Stimulated activated CD8-positive, alpha-beta memory T cell treated with anti-CD3 and anti-CD28 coated beads, Interleukin-4, amount 100 ng/mL, for 24 hours (primary cell): Measurements from ENCODE around the gene DCDC2.
"Not testable (repeated sequence)": the region's sequence is repeated elsewhere in the genome, so short reads cannot be mapped to it uniquely, and the experiment has no call there.

Experiments used
- DNase-seq: peaks from one replicate; pipeline ENCODE4 v3.0.0-alpha.2; 2020; ENCODE audit warnings: low read depth

DCDC2 gene

DNA sequence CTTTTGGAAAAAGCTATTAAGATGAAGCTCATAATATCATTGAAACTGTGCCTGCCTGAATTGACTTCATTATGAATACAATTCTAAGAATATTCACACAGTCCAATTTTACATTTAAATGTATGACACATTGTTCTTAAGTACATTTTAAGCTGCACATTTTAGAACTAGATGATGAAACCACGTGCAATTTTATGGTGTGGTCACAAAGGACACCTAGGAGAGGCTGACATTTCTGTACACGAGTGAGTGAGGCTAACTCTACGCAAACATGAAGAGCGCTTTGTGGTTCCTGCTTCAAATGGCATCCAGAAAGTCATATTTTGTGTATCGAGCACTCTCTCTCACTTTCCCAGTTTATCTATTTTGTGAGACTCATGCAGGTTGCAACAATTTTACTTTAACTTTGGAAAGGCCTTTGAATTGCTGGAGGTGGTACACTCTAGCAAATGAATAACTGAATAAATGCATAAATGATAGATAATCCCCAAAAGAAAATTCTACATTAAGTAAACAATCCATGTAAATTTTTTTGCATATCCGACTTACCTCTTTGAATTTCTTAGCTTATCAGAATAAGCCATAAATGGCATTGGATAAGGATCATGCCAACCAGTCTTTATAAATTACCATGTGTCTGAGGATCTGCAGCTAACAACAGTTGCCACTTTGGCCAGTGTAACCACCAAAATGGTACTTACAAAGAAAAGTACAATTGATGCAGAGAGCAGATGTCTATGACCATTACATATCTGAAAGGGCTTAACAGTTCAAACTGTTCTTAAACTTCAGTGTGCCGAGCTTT is 134.5 kb downstream of the DCDC2 start:
- DNase-seq: no peak

DNA sequence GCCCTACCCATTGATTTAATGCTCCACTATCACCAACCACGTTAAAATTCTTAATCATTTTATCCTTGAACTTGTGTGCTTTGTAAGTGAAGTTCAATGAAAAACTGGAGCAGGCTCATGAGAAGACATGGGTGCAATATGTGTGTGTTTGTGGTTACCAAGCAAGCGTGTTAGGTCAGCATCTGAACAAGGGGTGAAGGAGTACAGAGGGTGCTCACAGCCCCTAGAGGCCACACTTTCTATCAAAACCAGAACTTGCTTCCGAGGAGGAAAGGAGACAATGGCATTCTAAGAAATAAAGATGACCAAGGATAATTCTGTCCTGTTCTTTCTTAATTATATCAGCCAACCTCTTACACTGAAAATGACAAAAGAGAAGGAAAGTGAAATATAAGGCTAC is 138.2 kb downstream of the DCDC2 start:
- DNase-seq: no peak

GRCh38 chr6:24214984-24215383 is 142.9 kb downstream of the DCDC2 start:
- no peak for DNase-seq

DNA sequence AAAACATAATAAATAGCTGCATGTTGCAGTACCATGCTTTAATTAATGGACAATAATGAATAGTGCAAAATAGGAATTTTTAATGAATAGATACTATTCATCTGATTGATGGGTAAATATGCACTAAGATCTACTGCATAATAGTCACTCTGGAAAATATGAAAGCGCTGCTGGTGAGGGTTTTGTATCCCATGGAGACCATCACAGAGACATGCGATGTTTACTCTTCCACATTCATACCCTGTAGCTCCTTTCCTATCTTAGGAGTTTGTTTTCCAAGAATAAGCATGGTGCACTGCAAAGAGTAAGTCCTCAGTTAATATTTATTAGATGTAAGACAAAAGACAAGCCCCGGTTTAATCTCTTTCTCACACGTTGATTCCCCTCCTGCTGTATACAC is 150.4 kb downstream of the DCDC2 start:
- no peak for DNase-seq

- DNase-seq: no peak
Measured at GRCh38 chr6:24205020-24205492, 152.8 kb downstream of the DCDC2 start.

- not testable (repeated sequence) for DNase-seq
Measured at GRCh38 chr6:24204113-24204512, 153.7 kb downstream of the DCDC2 start.

DNA sequence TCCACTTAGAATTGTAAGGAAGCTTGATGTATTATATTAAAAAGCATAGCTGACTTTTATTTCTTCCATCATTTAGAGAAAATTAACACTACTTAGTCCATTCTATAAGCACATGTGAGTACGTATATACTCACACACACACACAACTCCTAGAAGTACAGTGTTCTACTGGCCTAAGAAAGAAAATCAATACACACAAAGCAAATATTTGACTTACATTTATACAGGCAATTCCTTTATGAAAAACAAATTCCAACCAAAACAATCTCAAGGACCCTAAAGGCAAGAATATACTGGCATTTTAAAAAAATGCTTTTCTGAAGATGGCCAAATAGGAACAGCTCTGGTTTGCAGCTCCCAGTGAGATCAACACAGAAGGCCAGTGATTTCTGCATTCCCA is 160.0 kb downstream of the DCDC2 start:
- no peak for DNase-seq

DNA sequence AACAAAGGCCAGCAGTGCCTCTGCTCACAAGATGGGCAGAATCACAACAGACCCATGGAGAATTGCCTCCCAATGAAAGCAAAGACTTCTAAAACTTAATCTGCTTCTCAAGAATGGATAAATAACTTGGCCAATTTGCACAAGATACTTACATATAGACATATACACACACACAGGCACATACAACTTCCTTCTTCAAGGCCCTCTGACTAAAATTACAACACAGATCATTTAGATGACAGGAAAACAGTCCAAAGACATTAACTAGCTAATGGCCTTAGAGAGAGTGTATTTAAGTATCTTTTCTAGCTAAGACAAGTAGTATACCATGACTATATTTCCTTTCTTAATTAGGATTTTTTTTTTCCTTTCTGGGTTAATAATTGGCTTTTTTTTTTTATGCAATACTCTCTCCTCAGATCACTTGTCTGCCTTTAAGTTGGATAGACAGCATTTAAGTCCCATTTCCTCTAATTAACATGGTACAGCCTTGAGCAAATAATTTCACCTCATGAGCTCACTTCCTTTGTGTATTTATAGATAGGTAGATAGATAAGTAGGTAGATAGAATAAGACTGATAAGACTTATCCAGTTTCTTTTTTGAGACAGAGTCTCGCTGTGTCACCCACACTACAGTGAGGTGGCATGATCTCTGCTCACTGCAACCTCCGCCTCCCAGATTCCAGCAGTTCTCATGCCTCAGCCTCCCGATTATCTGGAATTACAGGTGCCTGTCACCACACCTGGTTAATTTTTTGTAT is 161.8 kb downstream of the DCDC2 start:
- DNase-seq: no peak

DNA sequence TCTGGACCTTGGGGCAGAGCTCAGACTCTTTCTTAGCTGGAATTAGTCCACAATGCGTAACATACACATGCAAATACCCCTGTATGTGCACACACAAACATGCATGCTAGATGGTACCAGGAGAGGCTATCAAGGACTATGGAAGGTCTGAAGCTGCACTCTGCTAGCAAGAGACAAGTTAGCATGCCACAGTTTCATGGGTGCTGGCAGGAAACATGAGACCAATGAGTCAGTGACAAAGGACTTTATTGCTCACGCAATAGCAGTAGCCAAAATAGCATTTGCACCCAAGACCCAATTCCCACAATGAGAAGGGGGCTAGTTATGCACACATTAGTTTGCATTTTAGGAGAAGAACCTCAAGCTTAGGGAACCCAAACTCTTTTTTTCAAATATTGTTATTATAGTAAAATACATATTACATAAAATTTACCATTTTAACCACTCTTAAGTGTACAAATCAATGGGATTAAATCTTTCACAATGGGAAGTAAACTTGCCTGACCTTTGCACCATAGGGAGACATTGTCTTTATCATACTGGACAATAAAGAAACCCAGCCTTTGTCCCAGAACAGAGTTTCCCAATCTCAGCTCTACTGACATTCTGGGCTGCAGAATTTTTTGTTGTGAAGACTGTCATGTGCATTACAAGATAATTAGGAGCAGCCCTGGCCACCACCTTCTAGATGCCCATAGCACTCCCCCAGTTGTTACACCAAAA is 162.7 kb downstream of the DCDC2 start:
- DNase-seq: no peak

DNA sequence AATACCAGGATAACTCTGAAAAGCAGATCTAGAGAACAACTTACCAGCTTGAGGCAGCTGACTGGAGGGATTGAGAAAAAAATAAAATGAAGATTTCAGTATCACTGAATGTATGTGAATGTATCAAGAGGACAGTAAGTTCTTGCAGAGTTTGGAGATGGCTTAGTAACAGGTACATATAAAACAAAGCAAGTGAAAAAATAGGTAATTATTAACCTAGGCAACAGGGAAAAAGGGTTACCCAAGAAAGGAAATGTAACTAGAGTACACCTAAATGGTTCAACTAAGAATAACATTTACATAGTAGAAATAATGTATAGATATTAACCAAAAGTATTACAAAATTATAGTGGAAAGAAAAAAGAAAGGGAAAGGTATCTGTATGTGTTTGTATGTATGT is 164.5 kb downstream of the DCDC2 start:
- no peak for DNase-seq

DNA sequence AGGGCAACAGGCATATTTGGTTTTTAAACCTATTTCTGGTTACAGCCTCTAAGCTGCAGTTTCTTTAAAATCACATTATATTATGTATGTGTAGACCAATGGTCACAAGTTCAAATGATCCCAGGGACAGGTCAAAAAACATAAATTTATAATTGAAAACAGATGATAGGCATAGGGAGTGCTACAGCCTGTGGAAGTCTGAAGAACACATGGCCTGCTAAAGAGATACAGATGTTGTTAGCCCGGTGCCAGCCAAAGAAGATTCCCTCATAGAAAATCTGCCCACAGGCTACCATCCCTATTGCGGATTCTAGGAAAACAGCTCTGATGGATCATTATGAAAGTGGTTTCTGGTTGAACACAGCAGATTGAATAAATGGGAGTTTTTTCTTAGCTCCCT is 166.5 kb downstream of the DCDC2 start:
- DNase-seq: no peak

- DNase-seq: no peak
Measured at GRCh38 chr6:24188578-24189080, 169.2 kb downstream of the DCDC2 start.

- no peak for DNase-seq
Measured at GRCh38 chr6:24187965-24188577, 169.8 kb downstream of the DCDC2 start.

- no peak for DNase-seq
Measured at GRCh38 chr6:24186349-24186748, 171.5 kb downstream of the DCDC2 start.

GRCh38 chr6:24183584-24183983 is 174.3 kb downstream of the DCDC2 start:
- DNase-seq: no peak

GRCh38 chr6:24157886-24158285 is 200.0 kb downstream of the DCDC2 start:
- no peak for DNase-seq

- DNase-seq: no peak
Measured at GRCh38 chr6:24154121-24154520, 203.7 kb downstream of the DCDC2 start.

DNA sequence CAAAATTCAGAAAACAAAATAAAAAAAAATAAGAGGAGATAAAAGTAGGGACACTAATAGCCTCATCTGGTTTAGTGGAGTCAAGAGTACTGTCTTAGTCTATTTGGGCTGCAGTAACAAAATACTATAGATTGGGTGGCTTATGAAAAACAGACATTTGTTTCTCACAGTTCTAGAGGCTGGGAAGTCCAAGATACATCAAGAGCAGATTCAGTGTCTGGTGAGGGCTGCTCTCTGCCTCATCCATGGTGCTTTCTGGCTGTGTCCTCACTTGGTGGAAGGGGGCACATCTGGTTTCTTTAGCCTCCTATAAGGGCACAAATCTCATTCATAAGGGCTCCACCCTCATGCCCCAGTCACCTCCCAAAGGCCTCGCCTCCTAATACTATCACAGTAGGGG is 205.8 kb downstream of the DCDC2 start:
- DNase-seq: no peak

DNA sequence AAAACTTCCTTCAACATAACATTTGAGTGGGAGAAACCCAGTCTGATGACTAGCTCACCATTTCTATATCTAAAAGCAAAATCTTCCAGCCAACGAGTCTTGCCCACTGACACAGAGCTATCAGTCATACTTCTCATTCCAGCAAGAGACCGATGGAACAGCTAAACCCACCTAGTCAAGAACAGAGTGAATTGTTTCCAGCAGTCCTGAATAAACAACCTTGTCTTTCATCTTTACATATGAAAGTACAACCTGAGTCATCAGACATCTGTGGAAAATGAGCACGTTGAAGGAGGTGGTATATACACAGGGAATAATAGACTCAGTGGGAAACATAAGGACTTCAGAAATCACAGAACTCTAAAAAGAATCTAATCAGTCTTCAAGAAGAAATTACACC is 208.0 kb downstream of the DCDC2 start:
- no peak for DNase-seq

- no peak for DNase-seq
Measured at GRCh38 chr6:24149296-24149695, 208.6 kb downstream of the DCDC2 start.

DNA sequence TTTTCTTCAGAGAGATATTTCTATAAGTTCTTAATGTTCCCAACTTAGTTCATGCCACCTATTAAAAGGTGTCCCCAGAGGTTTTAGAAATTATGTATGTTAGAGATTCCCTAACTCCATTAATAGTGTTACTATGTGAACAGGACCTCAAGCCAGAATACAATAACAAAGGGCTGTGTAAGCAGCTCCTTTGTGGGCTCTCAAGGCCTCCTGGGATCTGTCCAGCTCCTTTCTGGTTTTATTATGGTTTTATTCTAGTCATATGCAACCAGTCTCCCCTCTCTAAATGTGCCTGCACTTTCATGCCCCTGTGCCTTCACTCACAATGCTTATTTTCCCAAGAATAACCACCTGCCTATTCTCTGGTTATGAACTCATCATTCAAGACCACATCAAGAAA is 209.2 kb downstream of the DCDC2 start:
- no peak for DNase-seq

DNA sequence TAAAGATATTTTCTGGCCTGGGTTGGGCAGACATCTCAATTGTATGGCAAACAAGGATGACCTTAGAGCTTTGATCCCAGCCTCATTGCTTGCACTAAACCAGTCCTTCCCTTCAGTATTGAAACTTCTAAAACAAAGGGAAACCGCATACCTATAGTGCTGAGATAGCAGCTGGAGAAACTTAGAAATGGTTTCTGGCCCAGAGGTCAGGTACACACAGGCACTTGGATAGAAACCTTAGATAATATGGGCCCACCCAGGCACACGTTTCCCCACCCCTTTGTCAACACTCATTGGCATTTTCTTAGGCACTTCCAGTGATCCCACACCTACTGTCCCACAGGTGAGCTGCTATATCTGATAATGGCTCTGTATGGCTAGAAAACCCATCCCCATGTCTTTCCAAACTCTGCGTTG is 209.7 kb downstream of the DCDC2 start:
- no peak for DNase-seq
